GM23248 (cell line): ENCODE results near the gene ZSCAN9. TPM values are rescaled to one million over a fixed set of nuclear protein-coding genes. Genes with fewer than 3 reads are reported as not detected.
A peak's percentile ranks its signal among the peaks of the same experiment; 100 is the strongest.

ENCODE experiments used
- DNase-seq: peaks from one replicate; pipeline ENCODE4 v3.0.0-alpha.2; 2015
- H2AFZ ChIP-seq: fragments of 200-600 bp; sonication (generic); 2 replicates; pipeline ENCODE4 v1.6.1; 2016; ENCODE audit warnings: antibody characterized with exemption
- H3F3A ChIP-seq: fragments of 200-600 bp; sonication (generic); 2 replicates; pipeline ENCODE4 v1.6.1; 2016; ENCODE audit warnings: mild to moderate bottlenecking, antibody characterized with exemption, mixed run types; ENCODE audit not compliant: insufficient read depth
- H3K27ac ChIP-seq: fragments of 200-600 bp; sonication (generic); 2 replicates; pipeline ENCODE4 v1.5.1; 2016; ENCODE audit warnings: mild to moderate bottlenecking
- H3K27me3 ChIP-seq: fragments of 200-600 bp; sonication (generic); replicated peaks from 2 replicates; pipeline ENCODE4 v1.6.1; 2016; ENCODE audit warnings: mild to moderate bottlenecking; ENCODE audit not compliant: insufficient read depth
- H3K36me3 ChIP-seq: fragments of 200-600 bp; sonication (generic); 2 replicates; pipeline ENCODE4 v1.6.1; 2016; ENCODE audit warnings: low read depth, mild to moderate bottlenecking
- H3K4me1 ChIP-seq: fragments of 200-600 bp; sonication (generic); 2 replicates; pipeline ENCODE4 v1.6.1; 2016; ENCODE audit warnings: mild to moderate bottlenecking; ENCODE audit not compliant: insufficient read depth
- H3K4me2 ChIP-seq: fragments of 200-600 bp; sonication (generic); one replicate; pipeline ENCODE4 v1.6.1; 2016; ENCODE audit warnings: mild to moderate bottlenecking; ENCODE audit not compliant: unreplicated experiment
- H3K4me3 ChIP-seq: fragments of 200-600 bp; sonication (generic); 2 replicates; pipeline ENCODE4 v1.5.1; 2016; ENCODE audit warnings: mild to moderate bottlenecking
- H3K79me2 ChIP-seq: fragments of 200-600 bp; sonication (generic); 2 replicates; pipeline ENCODE4 v1.6.1; 2016; ENCODE audit warnings: mild to moderate bottlenecking; ENCODE audit not compliant: insufficient read depth
- H3K9ac ChIP-seq: fragments of 200-600 bp; sonication (generic); 2 replicates; pipeline ENCODE4 v1.6.1; 2016; ENCODE audit warnings: mild to moderate bottlenecking
- H3K9me2 ChIP-seq: fragments of 200-600 bp; sonication (generic); 2 replicates; pipeline ENCODE4 v1.6.1; 2016; ENCODE audit warnings: mixed run types, mild to moderate bottlenecking, moderate library complexity; ENCODE audit not compliant: insufficient read depth
- H3K9me3 ChIP-seq: fragments of 200-600 bp; sonication (generic); one replicate; pipeline ENCODE4 v1.6.1; 2017; ENCODE audit warnings: low read depth
- H4K20me1 ChIP-seq: fragments of 200-600 bp; sonication (generic); 2 replicates; pipeline ENCODE4 v1.6.0; 2016; ENCODE audit not compliant: insufficient read depth
- EZH2 ChIP-seq: fragments of 200-600 bp; sonication (generic); IDR thresholded peaks from 2 replicates; pipeline ENCODE4 v1.6.1; 2018; ENCODE audit warnings: antibody characterized with exemption, mild to moderate bottlenecking; ENCODE audit not compliant: insufficient read depth, poor library complexity, severe bottlenecking
- EZH2phosphoT487 ChIP-seq: fragments of 200-600 bp; sonication (generic); IDR thresholded peaks from 2 replicates; pipeline ENCODE4 v1.6.1; 2018; ENCODE audit warnings: antibody characterized with exemption, moderate library complexity, mild to moderate bottlenecking, low read depth; ENCODE audit not compliant: insufficient read depth
- WGBS, 2 experiments: methylation state at CpG; one replicate each; pipeline ENCODE4 v1.1.6; 2015 to 2017; ENCODE audit warnings: low lambda C conversion rate in 2 of 2, low coverage in 1 of 2; ENCODE audit errors: missing lambda C conversion rate in 2 of 2; 5-methylcytosine and 5-hydroxymethylcytosine counted together
- in situ Hi-C: fragments of 300-500 bp; cut with MboI; formaldehyde crosslinking; loops from 2 replicates; pipeline ENCODE4 v1.15.0; 2020
- polyA plus RNA-seq: library from polyadenylated mRNA; unstranded; fragments of >200 nt; fragmentation: Nextera tagmentation; extraction: Ambion mirVana; gene quantifications from 2 replicates; pipeline ENCODE4 v1.2.1, GENCODE V29; 2016
- total RNA-seq: library from RNA; depleted of rRNA; stranded (reverse); fragments of >200 nt; shearing (Covaris generic); gene quantifications from 2 replicates; pipeline ENCODE4 v1.2.3, GENCODE V29; 2014; rRNA removed

The ZSCAN9 gene
- total RNA-seq (7.3 and 12.8 TPM in 2 replicates), polyA plus RNA-seq (5.8 TPM in 2 replicates)

DNA sequence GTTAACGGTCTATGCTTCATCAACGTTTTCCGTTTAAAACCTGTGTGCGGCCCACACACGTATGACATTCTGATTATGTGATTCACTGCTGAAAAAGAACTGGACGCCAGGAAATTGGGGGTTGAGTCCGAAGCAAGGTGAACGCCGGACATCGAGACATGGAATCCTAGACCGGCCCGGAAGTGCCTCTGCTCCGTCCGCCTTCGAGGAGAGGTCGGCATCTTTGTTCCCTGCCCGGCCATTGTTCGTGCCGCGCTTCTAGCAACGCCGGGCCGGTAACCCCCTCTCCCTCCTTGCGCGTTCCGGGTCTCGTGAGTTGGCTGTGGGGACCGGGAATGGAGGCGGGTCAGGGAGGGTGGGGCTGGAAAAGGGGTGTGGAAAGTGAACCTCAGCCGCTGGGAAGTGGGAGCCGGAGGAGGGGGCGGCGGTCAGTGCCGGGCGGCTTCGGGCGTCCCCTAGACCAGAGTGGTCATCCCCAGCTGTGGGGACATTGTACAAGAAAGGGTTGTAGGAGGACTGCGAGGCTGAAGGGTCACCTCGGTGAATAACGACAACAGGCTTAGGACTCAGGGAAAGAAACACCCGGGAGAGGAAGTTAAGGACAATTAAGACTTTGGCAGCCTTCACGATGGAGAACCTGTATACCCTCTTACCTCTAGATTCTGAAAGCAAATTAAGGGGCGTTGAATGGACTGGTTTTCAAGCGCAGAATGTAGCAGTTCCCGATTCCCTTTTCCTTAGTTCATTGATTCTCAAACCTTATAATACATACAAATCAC is at the start of gene ZSCAN9:
TSS of gene ZSCAN9 (plus strand) at position 220 of the 779 bp plus-strand sequence. CDS start 1,810 bp downstream, outside the sequence.
- peaks cover 12% of the 10 kb centered on the region for H3K36me3 ChIP-seq
- peak within 1 kb of the TSS; percentile 96 for H3K4me3 ChIP-seq
- in situ Hi-C loops: no loop called here
- no peaks in the 10 kb centered on the region for H3K9me3 ChIP-seq
- H3K27ac ChIP-seq: peak within 1 kb of the TSS; percentile 50
- TF ChIP-seq EZH2 (no peak), EZH2phosphoT487 (no peak)
- no peaks in the 10 kb centered on the region for H3F3A ChIP-seq
- peak within 1 kb of the TSS; percentile 96 for H2AFZ ChIP-seq
- peaks cover 15% of the 10 kb centered on the region for H3K4me1 ChIP-seq
- no peaks in the 10 kb centered on the region for H3K27me3 ChIP-seq
- peak within 1 kb of the TSS; percentile 84 for H3K9ac ChIP-seq
- peaks cover 26% of the 10 kb centered on the region for H3K79me2 ChIP-seq
- H4K20me1 ChIP-seq: no peaks in the 10 kb centered on the region
- H3K4me2 ChIP-seq: peak within 1 kb of the TSS; percentile 96
- peak; percentile 92 for DNase-seq
- WGBS, 2 experiments: 1% methylated on average over 30 to 45 of the region's 45 CpGs
- no peaks in the 10 kb centered on the region for H3K9me2 ChIP-seq

DNA sequence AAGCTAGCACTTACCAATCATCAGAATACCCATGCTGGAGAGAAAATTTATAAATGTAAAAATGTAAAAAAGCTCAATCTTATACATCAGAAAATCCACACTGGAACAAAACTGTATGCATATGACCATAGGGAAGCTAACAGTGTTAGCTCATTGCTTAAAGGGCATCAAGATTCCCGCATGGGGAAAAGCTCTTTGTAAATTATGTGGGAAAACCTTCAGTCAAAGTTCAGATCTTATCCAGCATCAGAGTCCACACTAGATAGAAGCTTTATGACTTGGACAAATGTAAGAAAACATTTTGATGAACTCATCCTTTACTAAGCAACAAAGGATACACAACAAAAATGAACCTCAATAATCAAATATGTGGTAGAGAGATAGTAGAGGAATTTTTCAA is 48.7 kb upstream of the ZSCAN9 start:
- in situ Hi-C loops: no loop called here
- H4K20me1 ChIP-seq: no peaks in the 10 kb centered on the region
- no peaks in the 10 kb centered on the region for H3K9me2 ChIP-seq
- DNase-seq: no peak
- H3K36me3 ChIP-seq: no peaks in the 10 kb centered on the region
- no peak overlapping the region for H2AFZ ChIP-seq
- TF ChIP-seq EZH2phosphoT487: no peak
- TF ChIP-seq EZH2: no peak
- no peaks in the 10 kb centered on the region for H3F3A ChIP-seq
- no peaks in the 10 kb centered on the region for H3K9me3 ChIP-seq
- H3K4me1 ChIP-seq: no peaks in the 10 kb centered on the region
- no peak overlapping the region for H3K27ac ChIP-seq
- H3K27me3 ChIP-seq: no peaks in the 10 kb centered on the region; the same call in 1 of the 2 replicates
- H3K4me3 ChIP-seq: no peak overlapping the region
- WGBS, 2 experiments: 68 to 73% methylated on average over 1 of the region's 1 CpG
- no peak overlapping the region for H3K4me2 ChIP-seq
- no peaks in the 10 kb centered on the region for H3K79me2 ChIP-seq
- no peak overlapping the region for H3K9ac ChIP-seq

DNA sequence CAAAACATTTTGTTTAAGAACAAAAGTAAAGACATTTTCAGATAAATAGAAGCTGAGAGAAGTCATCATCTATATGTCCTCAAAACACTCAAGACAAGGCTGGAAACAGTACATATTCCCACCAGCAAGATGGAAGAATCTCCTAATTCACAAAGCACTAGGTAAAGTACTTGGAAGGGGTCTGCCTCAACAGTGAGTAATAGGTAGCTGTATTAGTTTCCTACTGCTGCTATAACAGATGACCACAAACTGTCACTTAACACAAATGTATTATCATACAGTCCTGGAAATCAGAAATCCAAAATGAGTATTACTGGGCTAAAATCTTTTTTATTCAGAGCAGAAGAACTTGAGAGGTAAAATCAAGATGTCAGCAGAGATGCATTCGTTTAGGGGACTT is 42.8 kb upstream of the ZSCAN9 start:
- no peak for DNase-seq
- 0 to 2% methylated on average over 1 of the region's 1 CpG for WGBS, 2 experiments
- Histone ChIP-seq H4K20me1 (no peaks in the 10 kb centered on the region), H3K4me2 (no peak overlapping the region), H3K36me3 (no peaks in the 10 kb centered on the region), H3K9me3 (no peaks in the 10 kb centered on the region), H2AFZ (no peak overlapping the region), H3K79me2 (no peaks in the 10 kb centered on the region), H3K9me2 (no peaks in the 10 kb centered on the region), H3K27ac (no peak overlapping the region), H3K4me1 (no peaks in the 10 kb centered on the region), H3K27me3 (no peaks in the 10 kb centered on the region; the same call in 1 of the 2 replicates), H3K4me3 (no peak overlapping the region), H3K9ac (no peak overlapping the region), H3F3A (no peaks in the 10 kb centered on the region)
- in situ Hi-C loops: no loop called here
- no peak for TF ChIP-seq EZH2
- TF ChIP-seq EZH2phosphoT487: no peak

DNA sequence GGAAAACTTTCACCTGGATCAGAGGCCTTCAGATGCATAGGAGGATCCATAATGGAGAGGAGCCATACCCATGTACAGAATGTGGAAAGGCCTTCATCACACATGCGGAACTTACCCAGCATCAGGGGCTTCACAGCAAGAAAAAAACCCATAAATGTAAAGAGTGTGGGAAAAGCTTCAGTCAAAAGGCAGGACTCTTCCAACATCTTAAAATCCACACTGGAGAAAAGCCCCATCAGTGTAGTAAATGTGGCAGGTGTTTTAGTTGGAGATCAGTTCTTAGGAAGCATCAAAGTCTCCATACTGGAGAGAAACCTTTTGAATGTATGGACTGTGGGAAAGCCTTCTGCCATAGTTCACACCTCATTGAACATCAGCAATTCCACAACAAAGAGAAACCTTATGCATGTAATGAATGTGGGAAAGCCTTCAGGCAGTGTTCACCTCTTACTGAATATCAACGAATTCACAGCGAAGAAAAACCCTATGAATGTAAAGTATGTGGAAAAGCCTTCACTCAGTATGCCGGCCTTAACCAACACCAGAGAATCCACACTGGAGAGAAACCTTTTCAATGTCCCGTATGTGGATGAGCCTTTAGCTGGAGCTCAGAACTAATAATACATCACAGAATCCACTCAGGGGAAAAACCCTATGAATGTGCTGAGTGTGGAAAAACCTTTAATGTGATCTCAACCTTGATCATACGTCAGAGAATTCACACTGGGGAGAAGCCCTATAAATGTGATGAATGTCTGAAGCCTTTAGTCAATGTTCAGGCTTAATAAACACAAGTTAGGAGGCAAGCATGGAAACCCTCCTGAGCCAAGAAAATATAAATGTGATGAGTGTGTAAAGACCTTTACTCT is 36.7 kb upstream of the ZSCAN9 start:
- no peak overlapping the region for H2AFZ ChIP-seq
- WGBS, 2 experiments: 36 to 43% methylated on average over 6 of the region's 6 CpGs
- no peaks in the 10 kb centered on the region for H3K27me3 ChIP-seq
- H3K36me3 ChIP-seq: no peaks in the 10 kb centered on the region
- no peaks in the 10 kb centered on the region for H3K79me2 ChIP-seq
- peaks cover under 1% of the 10 kb centered on the region for H3K9me3 ChIP-seq
- H3K27ac ChIP-seq: no peak overlapping the region
- no peak overlapping the region for H3K4me2 ChIP-seq
- H3K4me3 ChIP-seq: no peak overlapping the region
- TF ChIP-seq EZH2phosphoT487: no peak
- no peak for TF ChIP-seq EZH2
- in situ Hi-C loops: no loop called here
- H4K20me1 ChIP-seq: no peaks in the 10 kb centered on the region
- no peaks in the 10 kb centered on the region for H3K4me1 ChIP-seq
- H3F3A ChIP-seq: no peaks in the 10 kb centered on the region
- no peaks in the 10 kb centered on the region for H3K9me2 ChIP-seq
- no peak overlapping the region for H3K9ac ChIP-seq
- DNase-seq: no peak
